Stimulated activated CD4-positive, alpha-beta T cell treated with anti-CD3 and anti-CD28 coated beads, TNF-alpha, amount 100 ng/mL, for 1 hour (primary cell): ENCODE data around the gene CDKN2A.

Source experiments
- DNase-seq, 3 donors: peaks; one replicate each; pipeline ENCODE4 v3.0.0-alpha.2; 2020; ENCODE audit warnings: low read depth in 3 of 3, low spot score in 1 of 3

The CDKN2A gene

DNA sequence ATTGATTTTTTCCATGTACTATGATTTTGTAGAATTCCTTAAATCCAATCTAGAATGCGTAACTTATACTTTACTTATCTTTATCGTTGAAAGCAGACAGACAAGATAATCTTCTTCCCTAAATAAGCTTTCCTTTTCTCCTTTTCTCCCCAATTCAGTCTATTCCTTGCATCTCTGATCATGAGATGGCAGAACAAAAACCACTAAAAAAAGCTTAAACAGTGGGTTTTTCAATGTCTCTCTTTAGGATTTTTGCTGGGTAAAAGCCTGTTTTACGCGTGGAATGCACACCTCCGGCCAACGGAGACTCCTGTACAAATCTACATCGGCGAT lies 14.2 kb upstream of the CDKN2A start:
- no peak for DNase-seq

DNA sequence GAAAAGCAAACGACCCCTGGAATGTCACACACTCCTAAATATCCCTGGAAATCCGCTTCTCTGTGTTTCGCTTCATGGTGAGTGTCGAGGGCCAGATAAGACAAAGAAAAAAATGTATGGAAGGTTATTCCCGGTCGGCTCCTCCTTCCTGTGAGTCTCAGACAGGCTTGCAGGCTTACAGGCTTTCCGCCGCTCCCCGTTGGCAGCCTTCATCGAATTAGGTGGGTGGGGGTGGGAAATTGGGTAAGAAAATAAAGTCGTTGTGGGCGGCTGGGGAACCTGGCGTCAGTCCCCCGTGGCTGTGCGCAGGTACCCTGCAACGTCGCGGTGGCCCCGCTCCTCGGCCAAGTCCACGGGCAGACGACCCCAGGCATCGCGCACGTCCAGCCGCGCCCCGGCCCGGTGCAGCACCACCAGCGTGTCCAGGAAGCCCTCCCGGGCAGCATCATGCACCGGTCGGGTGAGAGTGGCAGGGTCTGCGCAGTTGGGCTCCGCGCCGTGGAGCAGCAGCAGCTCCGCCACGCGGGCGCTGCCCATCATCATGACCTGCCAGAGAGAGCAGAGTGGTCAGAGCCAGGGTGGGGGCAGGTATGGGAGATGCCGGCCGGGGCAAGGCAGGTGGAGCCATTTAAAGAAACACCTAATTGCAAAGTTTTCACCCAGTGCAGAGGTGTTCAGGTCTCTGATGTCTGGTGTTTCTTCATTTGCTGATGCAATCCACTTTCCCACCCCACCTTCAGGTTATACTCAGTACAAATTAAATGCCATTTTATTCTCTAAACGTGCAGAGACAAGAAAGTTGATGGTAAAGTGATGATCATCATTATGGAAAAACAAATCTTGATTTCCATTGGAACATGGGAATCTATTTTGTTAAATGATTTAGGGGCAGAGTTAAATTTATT lies 11.8 kb upstream of the CDKN2A start:
- no peak for DNase-seq

- no peak for DNase-seq
These were observed 11.0 kb upstream of the CDKN2A start for GRCh38 chr9:22005021-22005701.

DNA sequence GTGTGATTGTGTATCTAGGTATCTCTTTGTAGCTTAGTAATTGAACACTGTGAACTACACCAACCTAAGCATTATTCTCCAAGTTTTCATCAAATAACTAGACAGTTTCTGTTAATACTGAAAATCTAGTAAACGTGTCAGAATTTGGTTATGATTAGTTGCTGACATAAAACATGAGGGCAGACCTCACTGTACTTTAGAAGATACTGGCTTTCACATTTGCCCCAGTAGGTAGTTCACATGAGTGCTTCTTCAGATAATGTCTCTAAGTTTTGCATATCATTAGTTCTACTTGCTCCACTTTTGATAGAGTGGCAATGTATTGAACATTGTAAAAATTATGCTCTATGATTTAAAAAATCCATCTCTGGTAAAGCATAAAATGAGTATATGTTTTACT lies 7.8 kb upstream of the CDKN2A start:
- DNase-seq, result no peak

DNA sequence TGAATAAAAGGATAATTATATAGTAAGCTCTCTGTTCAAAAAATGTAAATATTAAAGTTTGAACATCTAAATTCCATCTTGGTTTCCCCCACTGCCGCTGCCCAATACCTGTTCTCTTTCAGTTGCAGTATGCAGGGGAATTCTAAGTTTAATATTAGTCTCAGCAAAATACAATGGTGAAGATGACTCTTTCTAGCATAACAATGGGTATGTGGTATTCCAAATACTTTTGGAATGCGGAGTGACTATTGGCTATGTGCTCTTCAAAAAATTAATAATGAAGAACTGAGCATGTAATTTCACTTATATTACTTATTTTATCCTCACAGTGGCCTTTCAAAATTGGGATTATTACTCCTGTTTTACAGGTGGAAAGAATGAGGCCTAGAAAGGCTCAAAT lies 3.8 kb upstream of the CDKN2A start:
- DNase-seq, result no peak

DNA sequence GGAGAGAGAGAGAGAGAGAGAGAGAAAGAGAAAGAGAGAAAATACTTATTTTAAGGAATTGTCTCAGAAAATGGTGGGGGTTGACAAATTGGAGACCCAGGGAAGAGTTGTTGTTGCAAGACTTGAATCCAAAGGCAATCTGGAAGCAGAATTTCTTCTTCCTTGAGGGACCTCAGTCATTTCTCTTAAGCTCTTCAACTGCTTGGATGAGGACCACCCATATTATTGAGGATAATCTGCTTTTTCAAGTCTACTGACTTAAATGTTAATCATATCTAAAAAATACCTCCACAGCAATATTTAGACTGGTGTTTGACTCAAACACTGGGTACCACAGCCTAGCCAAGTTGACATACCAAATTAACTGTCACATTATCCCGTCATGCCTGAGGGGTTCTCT lies 3.3 kb upstream of the CDKN2A start:
- DNase-seq, result no peak

DNA sequence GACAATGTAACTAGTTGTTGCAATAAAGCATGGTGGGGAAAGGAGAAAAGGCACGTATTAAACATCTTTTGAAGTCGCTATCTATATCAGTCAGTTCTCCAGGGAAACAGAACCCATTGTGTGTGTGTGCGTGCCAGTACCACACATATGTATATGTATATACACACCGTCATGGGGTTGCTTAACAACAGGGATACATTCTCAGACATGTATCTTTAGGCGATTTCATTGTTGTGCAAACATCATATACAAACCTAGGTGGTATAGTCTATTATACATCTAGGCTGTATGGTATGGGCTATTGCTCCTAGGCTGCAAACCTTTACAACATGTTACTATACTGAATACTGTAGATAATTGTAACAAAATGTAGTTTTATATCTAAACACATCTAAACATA lies 2.7 kb upstream of the CDKN2A start:
- DNase-seq, result no peak

- DNase-seq, result no peak
These were observed 2.2 kb upstream of the CDKN2A start for GRCh38 chr9:21996438-21996837.

- no peak for DNase-seq
These were observed 1.6 kb upstream of the CDKN2A start for GRCh38 chr9:21995666-21996398.

GRCh38 chr9:21995006-21995665 lies 944 bp upstream of the CDKN2A start:
- no peak for DNase-seq

GRCh38 chr9:21994556-21995005 lies 389 bp upstream of the CDKN2A start, which contains the start of gene CDKN2B-AS1:
TSS of gene CDKN2B-AS1 (plus strand) at chr9:21994791.
- no peak for DNase-seq

DNA sequence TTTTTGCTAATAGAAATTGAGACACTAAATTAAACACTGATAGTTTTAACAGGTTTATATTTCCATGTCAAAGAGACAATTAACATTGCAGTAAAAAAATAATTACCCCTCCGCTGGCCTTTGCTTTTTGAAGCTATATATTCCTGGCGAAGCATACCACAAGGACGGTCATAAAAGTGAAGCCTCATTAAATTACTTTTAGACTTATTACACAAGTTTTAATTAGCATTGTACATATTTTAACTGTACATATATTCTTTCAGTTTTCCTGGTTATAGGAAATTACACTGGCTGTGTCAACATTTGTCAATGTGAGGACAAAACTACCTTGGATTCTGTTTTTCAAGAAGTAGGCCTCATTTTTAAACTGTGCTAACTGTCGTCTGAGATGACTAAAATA lies 1.2 kb downstream of the CDKN2A start:
- DNase-seq, result no peak

- no peak for DNase-seq
These were observed 2.9 kb downstream of the CDKN2A start for GRCh38 chr9:21991072-21991959.

DNA sequence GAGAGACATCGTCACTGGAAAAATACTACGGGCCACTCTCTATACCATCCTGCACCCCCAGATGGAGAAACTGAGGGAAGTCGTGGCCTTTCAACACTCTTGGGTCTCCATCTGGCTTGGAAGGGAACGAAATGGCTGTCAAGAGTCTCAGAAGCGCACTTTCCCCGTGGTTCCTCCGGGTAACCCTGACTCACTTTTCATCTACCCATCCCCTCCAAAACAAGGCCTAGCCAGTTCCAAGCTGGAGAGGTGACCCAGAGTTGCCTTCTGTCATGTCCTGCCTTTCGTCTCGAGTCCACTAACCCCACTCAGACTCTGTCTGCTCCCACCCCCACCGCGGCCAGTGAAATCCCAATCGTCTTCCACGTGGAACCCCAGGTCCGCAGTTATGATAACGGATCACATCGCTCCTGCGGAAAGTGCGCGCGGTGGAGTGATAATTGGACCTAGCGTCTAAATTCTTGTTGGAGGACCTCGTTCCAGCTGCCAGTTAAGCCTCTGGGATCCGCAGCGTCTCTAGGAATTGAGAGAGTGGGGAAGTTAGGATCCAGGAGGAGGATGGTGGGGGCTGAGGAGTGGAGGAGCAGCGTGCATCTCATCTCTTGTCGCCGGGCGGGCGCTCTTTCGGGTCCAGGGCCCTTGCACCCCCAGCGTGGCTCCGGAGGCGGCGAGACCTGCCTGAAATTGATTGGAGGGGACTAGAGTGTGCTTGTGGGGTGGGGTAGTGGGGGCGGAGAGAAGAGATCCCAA lies 4.6 kb downstream of the CDKN2A start:
- no peak for DNase-seq

- DNase-seq, result no peak
These were observed 5.9 kb downstream of the CDKN2A start for GRCh38 chr9:21988056-21988990.

- no peak for DNase-seq
These were observed 8.1 kb downstream of the CDKN2A start for GRCh38 chr9:21985964-21986667.

GRCh38 chr9:21984101-21984500 lies 10.1 kb downstream of the CDKN2A start:
- no peak for DNase-seq

GRCh38 chr9:21983561-21983935 lies 10.6 kb downstream of the CDKN2A start:
- DNase-seq, result no peak
